Mucosa of descending colon (tissue), 3 donors: Measurements from ENCODE around the gene EVI5. TPM values are rescaled to one million over a fixed set of nuclear protein-coding genes. Genes with fewer than 3 reads are reported as not detected.

Experiments
- ATAC-seq: fragments of 200-7000 bp; cut with Tn5 transposase; one replicate; pipeline ENCODE4 v1.9.1; 2020; ENCODE audit warnings: mild to moderate bottlenecking, moderate library complexity
- DNase-seq, 3 donors: peaks; one replicate each; pipeline ENCODE4 v3.0.0-alpha.2; 2020
- H3K36me3 ChIP-seq: fragments of 200-600 bp; one replicate; pipeline ENCODE4 v1.8.0; 2021; ENCODE audit warnings: low read depth, mild to moderate bottlenecking
- H3K4me1 ChIP-seq: fragments of 200-600 bp; one replicate; pipeline ENCODE4 v1.8.0; 2021; ENCODE audit warnings: low read depth, mild to moderate bottlenecking
- H3K4me3 ChIP-seq: fragments of 200-600 bp; one replicate; pipeline ENCODE4 v1.8.0; 2021; ENCODE audit warnings: mild to moderate bottlenecking
- H3K9me3 ChIP-seq: fragments of 200-600 bp; one replicate; pipeline ENCODE4 v1.8.0; 2021; ENCODE audit warnings: mild to moderate bottlenecking
- intact Hi-C, 2 donors: fragments of 100-400 bp; cut with DNase I in 1 of 2; cut with micrococcal nuclease in 1 of 2; formaldehyde crosslinking; loops; one replicate each; pipeline versions ENCODE4 v1.11.0 to v1.11.1; 2022; cut with DNase I, micrococcal nuclease
- total RNA-seq, 3 donors: library from RNA; stranded (reverse); fragmentation: NEBNext Ultra II Directional in 2 of 3; extraction: Animal tissue kit (Norgen Biotek cat#: 25700) in 2 of 3; gene quantifications; one replicate each; pipeline versions ENCODE4 v1.2.1 to v1.2.4, GENCODE V29; 2021 to 2023
- TF ChIP-seq, protein P1 (sequence below): fragments of 200-600 bp; IDR thresholded peaks from one replicate; pipeline ENCODE4 v1.8.0; 2022; ENCODE audit warnings: antibody characterized with exemption, mild to moderate bottlenecking
- donor health status: DM: no; HTN: no; CAD: no; lungs with moderate emphysema.
- donor health status: DM: no; HTN: no; CAD: no.
- donor health status: DM: no; HTN: yes; CAD: no.

The EVI5 gene
- total RNA-seq, 3 donors from 2014 or later, result 32.3 to 52.4 (median 33.5) TPM

DNA sequence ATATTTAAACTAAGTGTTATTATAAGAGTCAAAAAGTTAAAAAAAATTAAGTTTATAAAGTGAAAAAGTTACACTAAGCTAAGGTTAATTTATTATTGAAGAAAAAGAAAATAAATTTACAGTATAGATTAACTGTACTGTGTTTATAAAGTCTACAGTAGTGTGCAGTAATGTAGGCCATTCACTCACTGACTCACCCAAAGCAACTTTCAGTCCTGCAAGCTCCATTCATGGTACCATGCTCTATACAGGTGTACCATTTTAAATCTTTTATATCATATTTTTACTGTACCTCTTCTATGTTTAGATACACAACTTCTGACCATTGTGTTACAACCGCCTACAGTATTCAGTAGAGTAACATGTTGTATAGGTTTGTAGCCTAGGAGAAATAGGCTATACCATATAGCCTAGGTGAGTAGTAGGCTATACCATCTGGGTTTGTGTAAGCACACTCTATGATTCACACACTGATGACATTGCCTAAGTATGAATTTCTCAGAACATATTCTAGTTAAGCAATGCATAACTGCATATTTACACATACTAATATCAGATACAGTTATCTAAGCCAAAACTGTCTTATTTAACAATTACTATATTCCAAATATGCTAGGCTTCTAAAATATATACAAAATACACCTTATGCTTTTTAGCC, 217.6 kb downstream of the EVI5 start:
- Histone ChIP-seq H3K36me3 (no peaks in the 10 kb centered on the region), H3K4me1 (no peaks in the 10 kb centered on the region), H3K4me3 (no peak overlapping the region), H3K9me3 (no peaks in the 10 kb centered on the region)
- intact Hi-C loops, result no loop called here
- no peak for ATAC-seq
- DNase-seq, result no peak
- TF ChIP-seq, protein P1, sequence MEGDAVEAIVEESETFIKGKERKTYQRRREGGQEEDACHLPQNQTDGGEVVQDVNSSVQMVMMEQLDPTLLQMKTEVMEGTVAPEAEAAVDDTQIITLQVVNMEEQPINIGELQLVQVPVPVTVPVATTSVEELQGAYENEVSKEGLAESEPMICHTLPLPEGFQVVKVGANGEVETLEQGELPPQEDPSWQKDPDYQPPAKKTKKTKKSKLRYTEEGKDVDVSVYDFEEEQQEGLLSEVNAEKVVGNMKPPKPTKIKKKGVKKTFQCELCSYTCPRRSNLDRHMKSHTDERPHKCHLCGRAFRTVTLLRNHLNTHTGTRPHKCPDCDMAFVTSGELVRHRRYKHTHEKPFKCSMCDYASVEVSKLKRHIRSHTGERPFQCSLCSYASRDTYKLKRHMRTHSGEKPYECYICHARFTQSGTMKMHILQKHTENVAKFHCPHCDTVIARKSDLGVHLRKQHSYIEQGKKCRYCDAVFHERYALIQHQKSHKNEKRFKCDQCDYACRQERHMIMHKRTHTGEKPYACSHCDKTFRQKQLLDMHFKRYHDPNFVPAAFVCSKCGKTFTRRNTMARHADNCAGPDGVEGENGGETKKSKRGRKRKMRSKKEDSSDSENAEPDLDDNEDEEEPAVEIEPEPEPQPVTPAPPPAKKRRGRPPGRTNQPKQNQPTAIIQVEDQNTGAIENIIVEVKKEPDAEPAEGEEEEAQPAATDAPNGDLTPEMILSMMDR, result no peak

DNA sequence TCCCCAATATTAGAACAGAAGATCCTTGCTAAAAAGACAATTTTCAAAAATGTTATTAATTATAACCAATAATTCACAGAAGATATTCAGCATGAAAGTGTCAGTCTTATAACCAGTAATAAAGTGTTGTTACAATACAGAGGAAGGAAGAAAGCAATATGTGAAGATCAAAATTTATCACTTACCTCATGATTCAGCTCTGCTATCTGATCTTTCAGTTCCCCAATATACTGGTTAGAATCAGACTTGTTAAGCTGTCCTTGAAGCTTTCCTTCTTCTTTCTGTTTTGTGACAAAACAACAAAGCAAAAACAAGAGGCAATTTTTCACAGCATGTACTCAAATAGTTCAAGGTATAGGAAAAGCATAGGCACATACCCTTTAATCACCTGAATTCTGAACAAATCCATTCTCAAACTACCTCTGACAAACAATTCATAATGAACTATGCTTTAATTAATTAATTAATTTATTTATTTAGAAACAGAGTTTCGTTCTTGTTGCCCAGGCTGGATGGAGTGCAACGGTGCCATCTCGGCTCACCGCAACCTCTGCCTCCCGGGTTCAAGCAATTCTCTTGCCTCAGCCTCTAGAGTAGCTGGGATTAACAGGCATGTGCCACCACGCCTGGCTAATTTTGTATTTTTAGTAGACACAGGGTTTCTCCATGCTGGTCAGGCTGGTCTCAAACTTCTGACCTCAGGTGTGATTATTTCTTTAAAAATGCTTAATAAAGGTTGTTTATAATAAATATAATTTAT, 221.3 kb downstream of the EVI5 start:
- no peak overlapping the region for H3K4me3 ChIP-seq
- DNase-seq (no peak), ATAC-seq (no peak)
- no peaks in the 10 kb centered on the region for H3K36me3 ChIP-seq
- TF ChIP-seq, protein P1, result no peak
- intact Hi-C loops, result no loop called here
- no peaks in the 10 kb centered on the region for H3K4me1 ChIP-seq
- H3K9me3 ChIP-seq, result no peaks in the 10 kb centered on the region

DNA sequence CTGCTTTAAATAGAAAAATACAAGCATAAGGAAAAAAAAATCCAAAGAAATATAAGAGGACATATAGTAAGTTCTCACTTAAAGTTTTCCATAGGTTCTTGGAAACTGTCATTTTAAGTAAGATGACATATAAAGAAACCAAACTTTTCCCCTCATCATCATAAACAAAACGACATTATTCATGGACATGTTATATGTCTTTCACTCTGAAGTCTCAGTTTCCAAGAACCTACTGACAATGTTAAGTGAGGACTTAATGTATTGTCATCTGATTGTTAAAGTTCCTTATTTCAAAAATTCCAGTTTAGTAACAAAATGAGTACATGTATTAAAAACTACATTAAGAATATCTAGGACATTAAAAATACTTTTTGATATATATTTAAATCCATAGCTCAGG, 228.6 kb downstream of the EVI5 start:
- intact Hi-C loops, result no loop called here
- Histone ChIP-seq H3K4me3 (no peak overlapping the region), H3K4me1 (no peaks in the 10 kb centered on the region), H3K9me3 (no peaks in the 10 kb centered on the region), H3K36me3 (no peaks in the 10 kb centered on the region)
- no peak for DNase-seq
- ATAC-seq, result no peak
- TF ChIP-seq, protein P1, result no peak

DNA sequence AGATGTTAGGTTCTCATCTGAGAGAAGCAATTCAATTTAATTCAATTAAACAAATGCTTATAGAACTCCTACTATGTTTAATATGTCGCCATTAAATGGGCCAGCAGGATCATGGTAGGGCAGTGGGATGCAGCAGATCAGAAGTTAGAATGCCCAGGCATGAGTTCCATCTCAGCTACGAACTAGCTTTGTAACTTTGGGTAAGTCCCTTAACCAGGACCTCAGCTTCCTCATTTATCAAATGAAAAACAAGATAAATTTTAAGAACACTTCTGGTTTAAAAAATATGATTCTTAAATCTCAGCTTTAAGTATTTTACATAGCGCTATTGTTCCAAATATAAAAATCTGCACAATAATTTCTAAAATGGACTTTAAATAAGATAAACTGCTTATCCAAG, 230.7 kb downstream of the EVI5 start:
- Histone ChIP-seq H3K4me3 (no peak overlapping the region), H3K9me3 (no peaks in the 10 kb centered on the region), H3K36me3 (no peaks in the 10 kb centered on the region), H3K4me1 (no peaks in the 10 kb centered on the region)
- intact Hi-C loops, result no loop called here
- TF ChIP-seq, protein P1, result no peak
- no peak for DNase-seq
- ATAC-seq, result no peak

DNA sequence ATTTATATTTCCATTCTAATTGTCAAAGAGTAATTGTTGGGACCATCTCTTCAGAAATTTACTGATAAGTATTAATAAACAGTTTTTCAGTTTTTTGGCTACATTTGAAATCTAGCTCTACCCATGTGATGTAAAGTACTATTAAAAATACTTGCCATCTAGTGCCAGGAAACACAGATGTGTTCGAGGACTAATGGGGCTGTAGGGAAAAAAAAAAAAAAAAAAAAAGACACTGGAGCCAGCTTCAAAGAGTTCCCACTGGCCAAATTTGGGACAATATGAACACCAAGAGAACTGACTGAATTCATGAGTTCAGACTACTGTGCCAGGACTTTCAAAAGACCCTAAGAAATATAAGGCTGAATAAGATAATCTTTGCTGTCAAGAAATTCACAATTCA, 233.0 kb downstream of the EVI5 start:
- Histone ChIP-seq H3K4me3 (no peak overlapping the region), H3K36me3 (no peaks in the 10 kb centered on the region), H3K9me3 (no peaks in the 10 kb centered on the region), H3K4me1 (no peaks in the 10 kb centered on the region)
- intact Hi-C loops, result no loop called here
- TF ChIP-seq, protein P1, result no peak
- DNase-seq (no peak), ATAC-seq (no peak)
